HG03060 (cell line): Measurements from ENCODE around the gene MICU1.
"Not testable (repeated sequence)": the region's sequence is repeated elsewhere in the genome, so short reads cannot be mapped to it uniquely, and the experiment has no call there.

Experiments
- ATAC-seq: cut with Tn5 transposase; IDR thresholded peaks from one replicate; pipeline ENCODE4 v1.9.1; 2021; ENCODE audit warnings: low read depth, moderate number of reproducible peaks; ENCODE audit not compliant: unreplicated experiment

Gene MICU1

GRCh38 chr10:72625608-72626443, at the start of gene MICU1:
MICU1 (minus strand) TSS chr10:72626079; CDS start chr10:72566793, 59,286 bp downstream.
- ATAC-seq: peak; percentile 86

- not testable (repeated sequence) for ATAC-seq
These were observed 48.3 kb upstream of the MICU1 start for GRCh38 chr10:72674174-72674573.

GRCh38 chr10:72673280-72673679, 47.4 kb upstream of the MICU1 start:
- ATAC-seq: no peak

GRCh38 chr10:72667207-72667864, 41.5 kb upstream of the MICU1 start:
- ATAC-seq: no peak

GRCh38 chr10:72665925-72666324, 40.0 kb upstream of the MICU1 start:
- ATAC-seq: no peak

- ATAC-seq: no peak
These were observed 38.1 kb upstream of the MICU1 start for GRCh38 chr10:72663971-72664370.

GRCh38 chr10:72661431-72661830, 35.6 kb upstream of the MICU1 start:
- no peak for ATAC-seq

GRCh38 chr10:72660220-72660619, 34.3 kb upstream of the MICU1 start:
- no peak for ATAC-seq

- ATAC-seq: no peak
These were observed 33.8 kb upstream of the MICU1 start for GRCh38 chr10:72659694-72660093.

GRCh38 chr10:72658696-72659400, 33.0 kb upstream of the MICU1 start:
- ATAC-seq: no peak

- no peak for ATAC-seq
These were observed 28.8 kb upstream of the MICU1 start for GRCh38 chr10:72654720-72655119.

GRCh38 chr10:72653383-72654096, 27.7 kb upstream of the MICU1 start:
- no peak for ATAC-seq

- no peak for ATAC-seq
These were observed 23.4 kb upstream of the MICU1 start for GRCh38 chr10:72649291-72649690.

- no peak for ATAC-seq
These were observed 22.4 kb upstream of the MICU1 start for GRCh38 chr10:72648301-72648700.

GRCh38 chr10:72646971-72647370, 21.1 kb upstream of the MICU1 start:
- ATAC-seq: not testable (repeated sequence)

- ATAC-seq: no peak
These were observed 19.5 kb upstream of the MICU1 start for GRCh38 chr10:72645263-72645858.

GRCh38 chr10:72642318-72642717, 16.4 kb upstream of the MICU1 start:
- ATAC-seq: no peak

- ATAC-seq: no peak
These were observed 13.6 kb upstream of the MICU1 start for GRCh38 chr10:72639441-72639873.

- no peak for ATAC-seq
These were observed 12.9 kb upstream of the MICU1 start for GRCh38 chr10:72638586-72639440.
